Measurements from ENCODE around the gene EVC2.

The EVC2 gene

DNA sequence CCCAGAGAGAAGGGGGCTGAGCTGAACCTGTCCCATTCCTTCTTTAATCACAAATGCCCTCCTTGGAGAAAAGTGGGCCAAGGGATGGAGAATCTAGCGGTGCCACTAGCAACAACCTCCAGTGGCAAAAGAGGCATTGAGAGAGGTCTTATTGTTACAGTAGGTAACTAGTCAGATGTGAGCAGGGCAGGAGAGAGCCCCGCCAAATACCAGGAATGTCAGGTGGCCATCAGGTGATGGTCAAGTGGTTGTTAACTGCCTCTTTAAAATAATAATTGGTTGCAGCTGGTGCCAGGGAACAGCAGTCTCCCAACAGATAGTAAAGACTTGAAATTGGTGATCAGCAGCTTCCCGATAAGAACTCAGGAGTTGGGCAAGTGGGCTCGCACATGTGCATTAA, 116.1 kb downstream of the EVC2 start:
- no peak overlapping the region for H3K27ac ChIP-seq (ENCODE audit: insufficient read depth in 1 of 2, low read depth in 1 of 2, low read length in 2 of 2, poor library complexity in 1 of 2, severe bottlenecking in 2 of 2)
- peaks cover 0 to 10% (median 0%) of the 10 kb centered on the region in 4 experiments for H3K36me3 ChIP-seq (ENCODE audit: control insufficient read depth in 4 of 4, insufficient read depth in 4 of 4, low read length in 3 of 4)
- 95% methylated on average over 4 of the region's 4 CpGs for WGBS (ENCODE audit: insufficient coverage)
- H3K4me1 ChIP-seq (ENCODE audit: control extremely low read depth in 1 of 4, control insufficient read depth in 4 of 4, insufficient read depth in 4 of 4, low read length in 3 of 4), result no peaks in the 10 kb centered on the region
- DNase-seq, result no peak
- H3K27me3 ChIP-seq (replicated peaks in 2 of 5; ENCODE audit: control insufficient read depth in 4 of 5, insufficient read depth in 5 of 5, low read length in 4 of 5), result no peaks in the 10 kb centered on the region
- CTCF ChIA-PET, result no interaction called here
- H3K4me3 ChIP-seq (ENCODE audit: control insufficient read depth in 1 of 7, extremely low read depth in 1 of 7, insufficient read depth in 4 of 7, low read depth in 2 of 7, low read length in 6 of 7), result no peak overlapping the region
- H3K9me3 ChIP-seq (ENCODE audit: control extremely low read depth in 1 of 5, control insufficient read depth in 4 of 5, insufficient read depth in 2 of 5, low read depth in 1 of 5, low read length in 4 of 5), result peaks cover 0 to 32% (median 5%) of the 10 kb centered on the region in 5 experiments
- POLR2A ChIA-PET, result no interaction called here

DNA sequence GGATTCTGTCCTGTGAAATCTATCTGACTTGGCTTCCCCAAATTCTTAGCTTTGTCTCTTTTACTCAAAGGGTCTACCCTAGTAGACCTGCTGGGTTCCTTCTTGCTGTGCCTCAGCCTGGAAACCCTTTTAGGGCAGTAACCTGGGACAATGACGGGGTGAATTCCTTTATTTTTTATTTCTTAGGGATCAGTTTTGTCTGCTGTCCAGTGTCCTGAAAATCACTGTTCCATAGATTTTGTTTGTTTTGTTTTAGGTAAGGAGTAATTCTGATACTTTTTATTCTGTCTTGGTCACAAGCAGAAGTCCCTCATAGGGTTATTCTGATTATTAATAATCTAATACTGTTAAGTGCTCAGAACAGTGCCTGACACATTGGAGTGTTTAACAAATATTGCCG, 118.9 kb downstream of the EVC2 start:
- CTCF ChIA-PET, result no interaction called here
- DNase-seq, result no peak
- peaks cover 0 to 36% (median 5%) of the 10 kb centered on the region in 5 experiments for H3K9me3 ChIP-seq (ENCODE audit: control extremely low read depth in 1 of 5, control insufficient read depth in 4 of 5, insufficient read depth in 2 of 5, low read depth in 1 of 5, low read length in 4 of 5)
- H3K4me3 ChIP-seq (ENCODE audit: control insufficient read depth in 1 of 7, extremely low read depth in 1 of 7, insufficient read depth in 4 of 7, low read depth in 2 of 7, low read length in 6 of 7), result no peak overlapping the region
- H3K4me1 ChIP-seq (ENCODE audit: control extremely low read depth in 1 of 4, control insufficient read depth in 4 of 4, insufficient read depth in 4 of 4, low read length in 3 of 4), result no peaks in the 10 kb centered on the region
- H3K27ac ChIP-seq (ENCODE audit: insufficient read depth in 1 of 2, low read depth in 1 of 2, low read length in 2 of 2, poor library complexity in 1 of 2, severe bottlenecking in 2 of 2), result no peak overlapping the region
- POLR2A ChIA-PET, result interaction anchor here (0.5 kb wide), 1 partner anchor 90 kb away, joined by 5 read pairs; no protein-coding TSS in a partner anchor
- H3K27me3 ChIP-seq (replicated peaks in 2 of 5; ENCODE audit: control insufficient read depth in 4 of 5, insufficient read depth in 5 of 5, low read length in 4 of 5), result no peaks in the 10 kb centered on the region
- H3K36me3 ChIP-seq (ENCODE audit: control insufficient read depth in 4 of 4, insufficient read depth in 4 of 4, low read length in 3 of 4), result peaks cover 0 to 10% (median 0%) of the 10 kb centered on the region in 4 experiments
- WGBS (ENCODE audit: insufficient coverage), result 100% methylated on average over 1 of the region's 2 CpGs

DNA sequence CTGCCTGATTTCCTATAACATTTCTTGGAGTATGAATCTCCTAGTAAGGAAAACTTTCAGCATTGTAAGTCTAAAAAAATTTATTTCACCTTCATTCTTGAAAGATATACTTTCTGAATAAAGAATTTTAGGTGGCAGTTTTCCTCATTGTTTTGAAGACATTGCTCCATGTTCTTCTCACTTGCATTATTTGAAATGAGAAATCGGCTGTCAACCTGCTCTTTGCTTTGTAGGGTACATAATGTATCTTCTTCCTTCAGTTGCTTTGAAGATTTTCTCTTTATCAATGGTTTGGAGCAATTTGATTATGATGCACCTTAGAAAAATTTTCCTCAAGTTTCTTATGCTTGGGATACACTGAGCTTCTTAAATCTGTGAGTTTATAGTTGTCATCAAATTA, 120.3 kb downstream of the EVC2 start:
- peaks cover 0 to 9% (median 0%) of the 10 kb centered on the region in 4 experiments for H3K36me3 ChIP-seq (ENCODE audit: control insufficient read depth in 4 of 4, insufficient read depth in 4 of 4, low read length in 3 of 4)
- POLR2A ChIA-PET, result no interaction called here
- WGBS (ENCODE audit: insufficient coverage), result 86% methylated on average over 1 of the region's 1 CpG

DNA sequence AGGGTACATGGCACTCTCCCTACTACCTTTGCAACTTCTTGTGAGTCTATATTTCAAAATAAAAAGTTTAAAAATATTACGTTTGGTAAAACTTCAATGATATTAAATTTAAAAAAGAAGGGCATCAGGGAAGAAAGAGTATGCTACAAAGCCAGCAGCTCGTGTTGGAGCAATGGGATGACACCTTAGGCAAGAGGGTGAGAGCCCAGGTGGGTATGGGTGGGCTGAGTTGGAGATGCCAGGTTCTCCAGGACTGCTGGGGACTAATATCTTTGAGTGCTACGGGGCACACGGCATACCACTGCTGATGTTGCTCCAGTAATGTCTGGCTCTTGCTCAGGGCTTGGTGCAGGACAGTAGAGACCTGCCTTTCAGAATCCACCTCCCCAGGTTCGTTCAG, 132.4 kb downstream of the EVC2 start:
- Histone ChIP-seq H3K27me3 (replicated peaks in 2 of 5; ENCODE audit: control insufficient read depth in 4 of 5, insufficient read depth in 5 of 5, low read length in 4 of 5) (no peaks in the 10 kb centered on the region), H3K4me3 (ENCODE audit: control insufficient read depth in 1 of 7, extremely low read depth in 1 of 7, insufficient read depth in 4 of 7, low read depth in 2 of 7, low read length in 6 of 7) (no peak overlapping the region), H3K36me3 (ENCODE audit: control insufficient read depth in 4 of 4, insufficient read depth in 4 of 4, low read length in 3 of 4) (peaks cover 0 to 13% (median 0%) of the 10 kb centered on the region in 4 experiments), H3K9me3 (ENCODE audit: control extremely low read depth in 1 of 5, control insufficient read depth in 4 of 5, insufficient read depth in 2 of 5, low read depth in 1 of 5, low read length in 4 of 5) (peaks cover 0 to 2% (median 0%) of the 10 kb centered on the region in 5 experiments), H3K4me1 (ENCODE audit: control extremely low read depth in 1 of 4, control insufficient read depth in 4 of 4, insufficient read depth in 4 of 4, low read length in 3 of 4) (no peaks in the 10 kb centered on the region), H3K27ac (ENCODE audit: insufficient read depth in 1 of 2, low read depth in 1 of 2, low read length in 2 of 2, poor library complexity in 1 of 2, severe bottlenecking in 2 of 2) (no peak overlapping the region)
- WGBS (ENCODE audit: insufficient coverage), result 94% methylated on average over 4 of the region's 5 CpGs
- no peak for DNase-seq
- ChIA-PET CTCF (no interaction called here), POLR2A (no interaction called here)

More for the DNA sequence above, 120.3 kb downstream of the EVC2 start:
- H3K27me3 ChIP-seq (replicated peaks in 2 of 5; ENCODE audit: control insufficient read depth in 4 of 5, insufficient read depth in 5 of 5, low read length in 4 of 5), result no peaks in the 10 kb centered on the region
- H3K27ac ChIP-seq (ENCODE audit: insufficient read depth in 1 of 2, low read depth in 1 of 2, low read length in 2 of 2, poor library complexity in 1 of 2, severe bottlenecking in 2 of 2), result no peak overlapping the region
- peaks cover 0 to 35% (median 5%) of the 10 kb centered on the region in 5 experiments for H3K9me3 ChIP-seq (ENCODE audit: control extremely low read depth in 1 of 5, control insufficient read depth in 4 of 5, insufficient read depth in 2 of 5, low read depth in 1 of 5, low read length in 4 of 5)
- no peak for DNase-seq
- CTCF ChIA-PET, result no interaction called here
- H3K4me1 ChIP-seq (ENCODE audit: control extremely low read depth in 1 of 4, control insufficient read depth in 4 of 4, insufficient read depth in 4 of 4, low read length in 3 of 4), result no peaks in the 10 kb centered on the region
- no peak overlapping the region for H3K4me3 ChIP-seq (ENCODE audit: control insufficient read depth in 1 of 7, extremely low read depth in 1 of 7, insufficient read depth in 4 of 7, low read depth in 2 of 7, low read length in 6 of 7)

GRCh38 chr4:5574386-5574785, 134.0 kb downstream of the EVC2 start:
- no peak overlapping the region for H3K4me3 ChIP-seq (ENCODE audit: control insufficient read depth in 1 of 7, extremely low read depth in 1 of 7, insufficient read depth in 4 of 7, low read depth in 2 of 7, low read length in 6 of 7)
- H3K27ac ChIP-seq (ENCODE audit: insufficient read depth in 1 of 2, low read depth in 1 of 2, low read length in 2 of 2, poor library complexity in 1 of 2, severe bottlenecking in 2 of 2), result no peak overlapping the region
- no peaks in the 10 kb centered on the region for H3K27me3 ChIP-seq (replicated peaks in 2 of 5; ENCODE audit: control insufficient read depth in 4 of 5, insufficient read depth in 5 of 5, low read length in 4 of 5)
- CTCF ChIA-PET, result no interaction called here
- H3K4me1 ChIP-seq (ENCODE audit: control extremely low read depth in 1 of 4, control insufficient read depth in 4 of 4, insufficient read depth in 4 of 4, low read length in 3 of 4), result no peaks in the 10 kb centered on the region
- POLR2A ChIA-PET, result no interaction called here
- H3K9me3 ChIP-seq (ENCODE audit: control extremely low read depth in 1 of 5, control insufficient read depth in 4 of 5, insufficient read depth in 2 of 5, low read depth in 1 of 5, low read length in 4 of 5), result no peaks in the 10 kb centered on the region
- 97% methylated on average over 3 of the region's 5 CpGs for WGBS (ENCODE audit: insufficient coverage)
- no peak for DNase-seq
- H3K36me3 ChIP-seq (ENCODE audit: control insufficient read depth in 4 of 4, insufficient read depth in 4 of 4, low read length in 3 of 4), result peaks cover 0 to 13% (median 0%) of the 10 kb centered on the region in 4 experiments

DNA sequence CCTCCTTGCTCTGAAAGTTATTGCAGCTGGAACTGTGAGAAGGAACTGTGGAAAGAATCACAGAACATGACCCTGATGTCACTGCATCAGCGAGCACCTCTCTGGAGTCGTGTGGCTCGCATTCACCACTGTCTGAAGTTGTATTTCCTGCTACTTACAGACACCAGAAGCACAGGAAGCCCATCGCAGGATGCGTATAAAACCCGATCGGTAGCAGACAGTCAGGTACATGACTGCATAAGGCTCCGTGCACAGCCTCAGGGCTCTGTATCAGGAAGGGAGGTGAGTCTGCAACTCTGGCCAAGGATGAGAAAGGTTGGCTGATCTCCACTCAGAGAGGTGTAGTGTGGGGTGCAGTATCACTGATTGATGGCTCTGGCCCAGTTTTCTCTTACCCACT, 134.4 kb downstream of the EVC2 start:
- H3K27ac ChIP-seq (ENCODE audit: insufficient read depth in 1 of 2, low read depth in 1 of 2, low read length in 2 of 2, poor library complexity in 1 of 2, severe bottlenecking in 2 of 2), result no peak overlapping the region
- CTCF ChIA-PET, result no interaction called here
- no peak for DNase-seq
- H3K4me1 ChIP-seq (ENCODE audit: control extremely low read depth in 1 of 4, control insufficient read depth in 4 of 4, insufficient read depth in 4 of 4, low read length in 3 of 4), result no peaks in the 10 kb centered on the region
- POLR2A ChIA-PET, result no interaction called here
- H3K9me3 ChIP-seq (ENCODE audit: control extremely low read depth in 1 of 5, control insufficient read depth in 4 of 5, insufficient read depth in 2 of 5, low read depth in 1 of 5, low read length in 4 of 5), result no peaks in the 10 kb centered on the region
- peaks cover 0 to 13% (median 0%) of the 10 kb centered on the region in 4 experiments for H3K36me3 ChIP-seq (ENCODE audit: control insufficient read depth in 4 of 4, insufficient read depth in 4 of 4, low read length in 3 of 4)
- no peaks in the 10 kb centered on the region for H3K27me3 ChIP-seq (replicated peaks in 2 of 5; ENCODE audit: control insufficient read depth in 4 of 5, insufficient read depth in 5 of 5, low read length in 4 of 5)
- H3K4me3 ChIP-seq (ENCODE audit: control insufficient read depth in 1 of 7, extremely low read depth in 1 of 7, insufficient read depth in 4 of 7, low read depth in 2 of 7, low read length in 6 of 7), result no peak overlapping the region
- 95% methylated on average over 5 of the region's 8 CpGs for WGBS (ENCODE audit: insufficient coverage)

GRCh38 chr4:5572751-5573150, 135.6 kb downstream of the EVC2 start:
- 90% methylated on average over 5 of the region's 5 CpGs for WGBS (ENCODE audit: insufficient coverage)
- POLR2A ChIA-PET, result no interaction called here
- no peak overlapping the region for H3K27ac ChIP-seq (ENCODE audit: insufficient read depth in 1 of 2, low read depth in 1 of 2, low read length in 2 of 2, poor library complexity in 1 of 2, severe bottlenecking in 2 of 2)
- no peak for DNase-seq
- H3K36me3 ChIP-seq (ENCODE audit: control insufficient read depth in 4 of 4, insufficient read depth in 4 of 4, low read length in 3 of 4), result peaks cover 0 to 13% (median 0%) of the 10 kb centered on the region in 4 experiments
- H3K4me3 ChIP-seq (ENCODE audit: control insufficient read depth in 1 of 7, extremely low read depth in 1 of 7, insufficient read depth in 4 of 7, low read depth in 2 of 7, low read length in 6 of 7), result no peak overlapping the region
- no peaks in the 10 kb centered on the region for H3K4me1 ChIP-seq (ENCODE audit: control extremely low read depth in 1 of 4, control insufficient read depth in 4 of 4, insufficient read depth in 4 of 4, low read length in 3 of 4)
- CTCF ChIA-PET, result no interaction called here
- H3K9me3 ChIP-seq (ENCODE audit: control extremely low read depth in 1 of 5, control insufficient read depth in 4 of 5, insufficient read depth in 2 of 5, low read depth in 1 of 5, low read length in 4 of 5), result no peaks in the 10 kb centered on the region
- H3K27me3 ChIP-seq (replicated peaks in 2 of 5; ENCODE audit: control insufficient read depth in 4 of 5, insufficient read depth in 5 of 5, low read length in 4 of 5), result no peaks in the 10 kb centered on the region
